KOPT-K1 (cell line): ENCODE results near the gene RBFOX2.

ENCODE experiments used
- H3K27ac ChIP-seq: fragments of 200-600 bp; sonication (generic); 2 replicates; pipeline ENCODE4 v1.5.1; 2016; ENCODE audit warnings: antibody characterized with exemption, mild to moderate bottlenecking, low read depth, low read length; ENCODE audit not compliant: poor library complexity, severe bottlenecking
- H3K36me3 ChIP-seq: fragments of 200-600 bp; sonication (generic); 2 replicates; pipeline ENCODE4 v1.5.1; 2017; ENCODE audit warnings: antibody characterized with exemption, mild to moderate bottlenecking, low read length, moderate library complexity; ENCODE audit not compliant: insufficient read depth
- H3K9me3 ChIP-seq: fragments of 200-600 bp; sonication (generic); 2 replicates; pipeline ENCODE4 v1.5.1; 2017; ENCODE audit warnings: antibody characterized with exemption, low read length, mild to moderate bottlenecking; ENCODE audit not compliant: insufficient read depth, poor library complexity, severe bottlenecking

Gene RBFOX2

DNA sequence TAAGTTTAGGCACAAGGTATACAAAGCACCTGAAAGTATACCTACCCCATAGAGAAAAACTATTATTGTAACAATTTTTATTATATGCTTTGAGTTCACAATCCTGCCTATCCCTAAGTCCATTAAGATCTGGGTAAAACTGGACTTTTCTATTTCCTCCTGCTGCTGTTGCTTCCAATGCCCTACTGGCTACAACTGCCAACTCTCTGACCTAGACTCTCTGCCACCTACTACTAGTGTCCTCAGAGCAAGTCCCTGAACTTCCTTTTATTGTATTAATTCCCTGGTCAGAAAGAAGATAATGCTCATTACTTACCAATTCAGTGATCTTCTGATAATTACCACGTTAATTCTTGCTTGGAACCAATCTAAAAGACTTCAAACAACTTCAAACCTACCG lies 70.3 kb downstream of the RBFOX2 start:
- Histone ChIP-seq H3K36me3 (no peaks in the 10 kb centered on the region), H3K9me3 (no peaks in the 10 kb centered on the region), H3K27ac (no peak overlapping the region)

DNA sequence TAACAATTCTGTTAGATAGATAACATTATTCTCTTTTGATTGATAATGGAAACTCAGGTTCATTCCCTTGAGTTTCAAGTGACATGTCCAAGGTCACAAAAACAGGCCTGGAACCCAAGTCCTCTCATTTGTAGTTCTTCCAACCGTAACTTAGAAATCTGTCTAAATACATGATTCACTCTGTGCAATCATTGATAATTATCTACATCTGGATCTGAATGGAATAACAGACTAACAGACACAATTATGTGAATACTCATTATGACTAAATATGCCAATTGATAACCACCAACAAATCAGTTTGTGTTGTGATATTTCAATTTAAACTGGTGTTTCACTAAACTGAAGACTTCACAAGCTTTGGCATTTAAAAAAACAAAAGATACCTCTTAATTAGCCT lies 71.0 kb downstream of the RBFOX2 start:
- H3K9me3 ChIP-seq = no peaks in the 10 kb centered on the region

DNA sequence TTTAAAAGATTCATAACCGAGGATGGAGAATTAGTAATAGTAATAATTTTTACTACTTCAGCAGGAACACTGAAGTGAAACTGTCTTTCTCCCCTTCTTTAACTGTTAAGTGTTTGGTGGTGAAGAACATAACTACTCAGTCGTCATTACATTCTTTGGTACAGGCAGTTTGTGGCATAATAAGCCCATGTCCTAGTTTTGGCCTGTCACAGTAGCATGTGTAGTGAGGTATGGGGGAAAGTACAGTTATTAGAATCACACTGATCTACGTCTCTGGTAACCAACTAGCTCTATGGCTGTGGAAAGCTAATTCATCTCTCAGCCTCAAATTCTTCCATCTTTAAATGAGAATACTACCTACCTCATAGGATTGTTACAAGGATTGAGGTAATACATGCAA lies 71.8 kb downstream of the RBFOX2 start:
- Histone ChIP-seq H3K36me3 (no peaks in the 10 kb centered on the region), H3K27ac (no peak overlapping the region), H3K9me3 (no peaks in the 10 kb centered on the region)

More for the DNA sequence above, 71.0 kb downstream of the RBFOX2 start:
- no peaks in the 10 kb centered on the region for H3K36me3 ChIP-seq
- no peak overlapping the region for H3K27ac ChIP-seq

DNA sequence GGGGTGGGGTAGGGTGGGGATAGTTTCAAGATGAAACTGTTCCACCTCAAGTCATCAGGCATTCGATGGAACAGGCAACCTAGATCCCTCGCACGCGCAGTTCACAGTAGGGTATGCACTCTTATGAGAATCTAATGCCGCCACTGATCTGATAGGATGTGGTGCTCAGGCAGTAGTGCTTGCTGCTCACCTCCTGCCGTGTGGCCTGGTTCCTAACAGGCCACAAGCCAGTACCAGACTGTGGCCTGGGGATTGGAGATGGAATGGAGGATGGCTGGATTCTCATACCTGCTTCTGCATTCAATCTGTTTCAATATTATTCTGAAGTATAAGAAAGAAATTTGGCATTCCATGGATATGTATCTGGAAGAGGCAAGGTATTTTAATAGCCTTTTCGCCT lies 73.1 kb downstream of the RBFOX2 start:
- no peaks in the 10 kb centered on the region for H3K9me3 ChIP-seq
- H3K27ac ChIP-seq = no peak overlapping the region
- no peaks in the 10 kb centered on the region for H3K36me3 ChIP-seq

DNA sequence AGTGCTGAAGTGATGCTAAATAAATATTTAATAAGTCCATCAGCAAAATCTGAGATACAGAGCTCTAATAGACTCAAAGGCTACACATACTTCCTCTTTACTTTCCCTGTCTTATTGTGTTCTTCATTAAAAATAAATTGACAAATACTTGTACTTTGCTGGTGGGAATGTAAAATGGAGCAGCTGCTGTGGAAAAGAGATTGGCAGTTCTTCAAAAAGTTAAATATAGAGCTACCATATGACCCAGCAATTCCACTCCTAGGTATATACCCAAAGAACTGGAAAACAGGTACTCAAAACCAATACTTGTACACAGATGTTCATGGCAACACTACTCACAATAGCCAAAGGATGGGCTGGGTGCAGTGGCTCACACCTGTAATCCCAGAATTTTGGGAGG lies 76.0 kb downstream of the RBFOX2 start:
- no peak overlapping the region for H3K27ac ChIP-seq
- H3K9me3 ChIP-seq = no peaks in the 10 kb centered on the region
- no peaks in the 10 kb centered on the region for H3K36me3 ChIP-seq

DNA sequence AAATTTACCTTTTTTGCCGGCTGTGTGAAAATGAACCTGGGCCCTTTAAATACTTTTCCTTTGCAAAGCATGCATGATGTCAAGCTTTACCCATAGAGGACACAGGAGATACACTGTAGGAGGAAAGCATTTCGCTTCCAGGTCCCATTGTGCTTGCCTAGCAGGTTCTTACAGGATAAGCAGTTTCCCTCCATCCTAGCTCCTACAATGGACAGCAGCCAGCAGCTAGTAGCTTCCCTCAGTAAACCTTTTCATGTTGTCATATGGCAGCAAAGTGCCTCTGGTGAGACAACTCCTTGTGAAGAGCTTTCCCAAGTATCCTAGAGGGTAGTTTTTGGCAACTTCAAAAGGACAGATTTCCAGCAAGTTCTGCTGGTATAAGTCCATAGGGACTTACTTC lies 78.4 kb downstream of the RBFOX2 start:
- Histone ChIP-seq H3K27ac (no peak overlapping the region), H3K36me3 (no peaks in the 10 kb centered on the region), H3K9me3 (no peaks in the 10 kb centered on the region)

DNA sequence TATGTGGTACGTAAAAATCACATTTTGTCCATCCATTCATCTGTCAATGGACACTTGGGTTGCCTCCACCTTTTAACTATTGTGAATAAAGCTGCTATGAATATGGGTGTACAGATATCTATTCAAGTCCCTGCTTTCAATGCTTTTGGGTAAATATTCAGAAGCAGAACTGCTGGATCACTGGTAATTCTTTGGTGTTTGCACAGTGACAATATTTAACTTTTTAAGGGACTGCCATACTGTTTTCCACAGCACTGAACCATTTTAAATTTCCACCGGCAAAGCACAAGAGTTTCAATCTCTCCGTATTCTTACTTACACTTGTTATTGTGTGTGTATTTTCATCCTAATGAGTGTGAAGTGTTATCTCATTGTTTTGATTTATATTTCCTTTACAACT lies 79.4 kb downstream of the RBFOX2 start:
- no peaks in the 10 kb centered on the region for H3K9me3 ChIP-seq
- H3K36me3 ChIP-seq = no peaks in the 10 kb centered on the region
- H3K27ac ChIP-seq = no peak overlapping the region

DNA sequence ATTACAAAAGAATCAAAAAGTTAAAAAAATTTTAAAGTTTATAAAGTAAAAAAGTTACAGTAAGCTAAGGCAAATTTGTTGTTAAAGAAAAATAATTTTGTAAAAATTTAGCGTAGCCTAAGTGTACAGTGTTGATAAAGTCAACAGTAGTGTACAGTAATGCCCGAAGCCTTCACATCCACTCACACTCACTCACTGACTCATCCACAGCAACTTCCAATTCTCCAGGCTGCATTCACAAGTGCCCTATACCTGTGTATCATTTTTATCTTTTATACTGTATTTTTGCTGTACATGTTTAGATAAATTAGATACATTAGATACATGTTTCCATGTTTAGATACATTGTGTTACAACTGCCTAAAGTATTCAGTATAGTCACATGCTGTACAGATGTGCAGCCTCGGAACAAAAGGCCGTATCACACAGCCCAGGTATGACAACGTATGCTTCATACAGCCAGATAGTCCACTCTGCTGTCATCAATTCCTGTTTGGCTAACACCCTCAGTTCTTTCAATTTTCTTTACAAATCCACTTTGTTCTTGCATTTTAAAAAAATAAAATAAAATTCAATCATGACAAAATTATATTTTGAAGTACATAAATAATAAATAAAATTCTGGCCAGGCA lies 80.7 kb downstream of the RBFOX2 start:
- H3K27ac ChIP-seq = no peak overlapping the region
- no peaks in the 10 kb centered on the region for H3K9me3 ChIP-seq
- no peaks in the 10 kb centered on the region for H3K36me3 ChIP-seq

DNA sequence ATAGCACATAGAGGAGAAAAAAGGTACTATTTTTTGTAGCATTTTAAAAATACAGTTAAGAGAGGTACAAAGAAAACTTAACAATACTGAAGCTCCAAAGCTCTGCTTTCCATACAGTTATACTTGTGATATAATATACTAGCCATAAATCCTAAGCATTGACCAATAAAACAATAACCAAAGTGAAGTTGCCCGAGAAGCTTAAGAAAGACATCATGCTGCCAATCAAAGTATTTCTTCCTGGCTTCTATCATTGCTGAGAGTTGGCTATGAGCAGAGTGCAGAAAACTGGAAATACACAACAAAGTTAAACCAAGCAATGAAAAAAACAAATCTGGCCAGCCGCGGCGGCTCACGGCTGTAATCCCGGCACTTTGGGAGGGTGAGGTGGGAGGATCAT lies 84.2 kb downstream of the RBFOX2 start:
- Histone ChIP-seq H3K36me3 (no peaks in the 10 kb centered on the region), H3K27ac (no peak overlapping the region), H3K9me3 (no peaks in the 10 kb centered on the region)

DNA sequence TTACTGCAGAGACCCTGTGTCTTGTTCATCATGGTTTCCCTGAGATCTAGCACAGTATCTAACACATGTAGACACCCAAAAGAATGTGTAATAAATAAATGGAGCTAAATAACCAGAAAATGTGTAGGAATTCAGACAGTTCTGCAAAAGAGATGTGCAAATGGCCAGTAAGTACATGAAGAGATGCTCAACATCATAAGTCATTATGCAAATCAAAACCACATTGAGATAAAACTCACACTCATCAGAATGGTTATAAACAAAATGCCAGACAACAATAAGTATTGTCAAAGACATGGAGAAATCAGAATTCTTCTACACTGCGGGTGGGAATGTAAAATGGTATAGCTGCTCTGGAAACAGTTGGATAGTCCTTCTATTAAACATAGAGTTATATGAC lies 88.5 kb downstream of the RBFOX2 start:
- Histone ChIP-seq H3K36me3 (no peaks in the 10 kb centered on the region), H3K9me3 (no peaks in the 10 kb centered on the region), H3K27ac (no peak overlapping the region)

DNA sequence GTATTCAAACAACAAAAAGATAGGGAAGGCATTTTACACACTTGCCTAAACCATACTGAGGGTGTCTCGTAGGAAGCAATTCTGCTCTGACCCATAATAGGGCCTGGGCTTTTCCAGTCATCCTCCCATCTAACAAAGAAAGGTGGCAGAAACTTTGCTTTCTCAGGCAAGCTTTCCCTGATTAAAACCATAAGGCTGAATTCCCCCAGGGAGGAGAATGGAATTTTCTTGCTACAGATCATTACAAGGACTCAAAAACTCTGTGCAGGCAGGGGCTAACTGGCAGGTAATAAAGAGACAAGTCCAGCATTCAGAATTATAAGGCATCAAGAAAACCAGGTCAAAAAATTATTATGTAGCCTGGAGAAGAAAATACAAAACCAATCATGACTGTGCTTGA lies 90.4 kb downstream of the RBFOX2 start:
- H3K9me3 ChIP-seq = no peaks in the 10 kb centered on the region
- no peaks in the 10 kb centered on the region for H3K36me3 ChIP-seq
- no peak overlapping the region for H3K27ac ChIP-seq

DNA sequence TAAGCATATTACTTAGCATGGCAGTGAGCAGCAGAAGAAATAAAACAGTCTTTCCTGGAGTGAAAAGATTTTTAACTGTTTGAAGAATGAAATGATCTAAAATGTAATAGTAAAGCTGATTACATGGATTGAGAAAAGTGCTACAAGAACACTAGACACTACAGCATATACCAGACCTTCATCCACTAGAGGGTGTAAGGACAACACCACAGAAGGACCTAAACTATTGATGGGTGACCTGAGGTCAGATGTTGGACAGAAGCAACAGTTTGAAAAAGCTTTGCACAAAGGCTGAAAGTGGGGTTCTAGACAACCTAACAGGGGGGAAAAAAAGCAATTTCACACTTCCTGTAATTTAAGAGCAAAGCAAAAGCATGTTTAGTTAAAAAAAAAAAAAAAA lies 97.7 kb downstream of the RBFOX2 start:
- Histone ChIP-seq H3K36me3 (no peaks in the 10 kb centered on the region), H3K9me3 (no peaks in the 10 kb centered on the region), H3K27ac (no peak overlapping the region)

DNA sequence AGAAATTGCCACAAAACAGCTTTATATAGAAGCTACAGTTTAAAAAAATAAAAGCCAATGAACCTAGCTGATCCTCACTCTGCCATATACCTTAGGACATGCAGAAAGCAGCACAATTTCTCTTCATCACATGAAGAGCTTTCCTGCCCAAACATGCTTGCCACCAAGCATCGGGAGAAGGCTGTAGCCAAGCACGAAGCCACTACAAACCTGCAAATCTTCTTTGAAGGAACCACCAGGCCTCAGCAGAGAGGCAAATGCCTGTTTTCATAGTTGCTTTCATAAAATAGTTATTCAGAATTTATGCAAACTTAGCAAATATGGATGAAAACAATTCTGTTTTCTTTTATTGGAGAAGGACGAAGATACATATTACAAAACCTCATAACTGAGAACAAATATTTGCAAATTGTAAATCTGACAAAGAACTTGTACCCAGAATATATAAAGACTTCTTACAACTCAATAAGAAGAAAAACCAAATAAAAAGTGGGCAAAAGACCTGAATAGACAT lies 100.3 kb downstream of the RBFOX2 start:
- Histone ChIP-seq H3K27ac (no peak overlapping the region), H3K36me3 (no peaks in the 10 kb centered on the region)

DNA sequence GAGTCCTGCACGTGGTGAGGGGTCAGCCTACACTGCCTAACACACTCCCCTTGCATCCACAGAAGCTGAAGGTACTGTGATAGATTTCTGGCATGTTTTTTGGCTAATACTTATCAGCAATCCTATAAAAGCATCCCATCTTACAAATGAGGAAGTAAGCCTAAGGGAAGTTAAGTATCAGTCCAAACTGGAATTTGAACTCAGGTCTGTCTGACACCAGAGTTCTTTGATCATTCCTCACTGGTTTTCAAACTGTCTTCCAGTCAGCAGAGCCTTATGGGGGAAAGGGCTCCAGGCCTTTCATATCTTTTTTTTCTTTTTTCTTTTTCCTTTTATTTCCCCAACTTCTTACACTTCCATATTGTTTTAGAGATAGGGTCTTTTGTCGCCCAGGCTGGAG lies 105.6 kb downstream of the RBFOX2 start:
- no peak overlapping the region for H3K27ac ChIP-seq

More for the DNA sequence above, 100.3 kb downstream of the RBFOX2 start:
- H3K9me3 ChIP-seq = no peaks in the 10 kb centered on the region

DNA sequence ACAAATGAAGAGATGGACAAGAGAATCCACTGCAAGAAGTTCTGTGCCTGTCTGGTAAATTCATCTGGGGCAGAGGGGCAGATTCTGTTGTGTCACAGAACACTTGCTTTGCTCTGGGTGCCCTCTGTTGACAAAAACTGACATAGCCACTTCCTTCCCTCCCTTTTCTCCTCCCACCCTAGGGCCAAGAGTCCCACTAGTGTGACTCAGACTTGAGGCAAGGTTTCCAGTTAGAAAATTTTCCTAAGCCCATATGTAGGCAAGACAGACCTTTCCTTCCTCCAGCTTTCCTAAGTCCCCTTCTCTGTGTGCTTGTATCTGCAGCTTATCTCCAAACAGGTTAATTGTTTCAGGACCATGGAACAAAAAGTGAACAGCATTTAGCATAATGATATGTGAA lies 106.8 kb downstream of the RBFOX2 start:
- H3K36me3 ChIP-seq = no peaks in the 10 kb centered on the region
- H3K9me3 ChIP-seq = no peaks in the 10 kb centered on the region
- no peak overlapping the region for H3K27ac ChIP-seq

More for the DNA sequence above, 105.6 kb downstream of the RBFOX2 start:
- no peaks in the 10 kb centered on the region for H3K9me3 ChIP-seq
- H3K36me3 ChIP-seq = no peaks in the 10 kb centered on the region

DNA sequence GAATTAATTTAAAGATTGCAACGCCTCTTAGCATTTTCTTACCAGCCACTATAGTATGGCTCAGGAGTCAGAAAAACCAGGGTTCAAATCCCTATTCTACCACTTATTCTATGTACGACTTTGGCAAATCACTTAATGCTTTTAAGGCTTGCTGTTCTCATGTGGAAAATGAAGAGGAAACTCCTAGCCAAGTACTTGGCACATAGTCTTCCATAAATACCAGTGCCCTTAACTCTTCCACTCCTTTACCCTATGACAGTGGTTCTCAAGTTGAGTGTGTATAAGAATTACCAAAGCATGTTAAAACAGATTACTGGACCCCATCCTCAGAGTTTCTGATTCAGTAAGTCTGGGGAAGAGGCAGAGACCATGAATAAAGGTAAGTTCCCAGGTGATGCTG lies 107.6 kb downstream of the RBFOX2 start:
- H3K27ac ChIP-seq = no peak overlapping the region
- no peaks in the 10 kb centered on the region for H3K36me3 ChIP-seq
- H3K9me3 ChIP-seq = no peaks in the 10 kb centered on the region
